ENCODE data around the gene HTR3E.

DNA sequence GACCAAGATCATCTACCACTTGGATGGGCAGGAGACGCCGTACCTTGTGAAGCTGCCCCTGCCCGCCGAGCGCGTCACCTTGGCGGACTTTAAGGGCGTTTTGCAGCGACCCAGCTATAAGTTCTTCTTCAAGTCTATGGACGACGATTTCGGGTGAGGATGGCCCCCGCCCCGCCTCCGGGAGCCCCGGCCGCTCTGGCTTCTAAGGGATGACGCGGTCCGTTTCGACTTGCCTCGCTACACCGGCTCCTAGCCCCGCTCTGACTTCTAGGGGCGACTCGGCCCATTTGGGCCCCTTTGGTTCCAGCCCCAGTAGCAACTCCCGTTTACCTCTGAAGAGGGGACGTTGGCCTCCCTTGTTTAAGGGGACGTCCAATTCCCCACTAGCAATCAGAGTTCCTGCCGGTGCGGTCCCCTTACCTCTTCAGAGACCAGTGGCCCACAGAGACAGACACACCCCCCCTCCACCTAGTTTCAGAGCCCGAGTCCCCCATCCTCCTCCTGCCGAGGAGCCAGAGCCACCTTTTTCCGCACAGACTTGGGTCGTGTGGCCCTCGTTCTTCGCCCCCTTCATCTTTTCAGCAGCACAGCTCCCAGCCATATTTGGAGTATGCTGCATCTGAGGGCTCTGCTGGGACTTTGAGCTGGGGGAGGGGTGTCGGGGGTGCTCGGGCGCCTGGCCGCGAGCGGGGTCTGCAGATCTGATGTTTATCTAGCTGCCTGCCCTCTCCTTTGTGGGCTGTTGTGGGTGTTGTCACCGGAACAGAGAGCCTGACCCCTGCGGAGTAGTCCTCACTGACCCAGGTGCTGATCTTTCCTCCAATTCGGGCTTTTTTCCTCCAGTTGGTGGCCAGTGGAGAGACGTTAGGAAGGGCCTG lies 59.0 kb downstream of the HTR3E start:
- TF ChIP-seq CTCF (IDR thresholded peaks at IDR 0.05; ENCODE audit: insufficient read depth, low read length, poor library complexity, severe bottlenecking) (no peak), EZH2phosphoT487 (conservative IDR thresholded peaks at IDR 0.05; ENCODE audit: low read length) (no peak)
